ENCODE data around the gene SMIM38. TPM values are rescaled to one million over a fixed set of nuclear protein-coding genes. Genes with fewer than 3 reads are reported as not detected.

The SMIM38 gene
- total RNA-seq, 3 donors from 2014 or later: 0.32 to 2.6 (median 1.6) TPM

DNA sequence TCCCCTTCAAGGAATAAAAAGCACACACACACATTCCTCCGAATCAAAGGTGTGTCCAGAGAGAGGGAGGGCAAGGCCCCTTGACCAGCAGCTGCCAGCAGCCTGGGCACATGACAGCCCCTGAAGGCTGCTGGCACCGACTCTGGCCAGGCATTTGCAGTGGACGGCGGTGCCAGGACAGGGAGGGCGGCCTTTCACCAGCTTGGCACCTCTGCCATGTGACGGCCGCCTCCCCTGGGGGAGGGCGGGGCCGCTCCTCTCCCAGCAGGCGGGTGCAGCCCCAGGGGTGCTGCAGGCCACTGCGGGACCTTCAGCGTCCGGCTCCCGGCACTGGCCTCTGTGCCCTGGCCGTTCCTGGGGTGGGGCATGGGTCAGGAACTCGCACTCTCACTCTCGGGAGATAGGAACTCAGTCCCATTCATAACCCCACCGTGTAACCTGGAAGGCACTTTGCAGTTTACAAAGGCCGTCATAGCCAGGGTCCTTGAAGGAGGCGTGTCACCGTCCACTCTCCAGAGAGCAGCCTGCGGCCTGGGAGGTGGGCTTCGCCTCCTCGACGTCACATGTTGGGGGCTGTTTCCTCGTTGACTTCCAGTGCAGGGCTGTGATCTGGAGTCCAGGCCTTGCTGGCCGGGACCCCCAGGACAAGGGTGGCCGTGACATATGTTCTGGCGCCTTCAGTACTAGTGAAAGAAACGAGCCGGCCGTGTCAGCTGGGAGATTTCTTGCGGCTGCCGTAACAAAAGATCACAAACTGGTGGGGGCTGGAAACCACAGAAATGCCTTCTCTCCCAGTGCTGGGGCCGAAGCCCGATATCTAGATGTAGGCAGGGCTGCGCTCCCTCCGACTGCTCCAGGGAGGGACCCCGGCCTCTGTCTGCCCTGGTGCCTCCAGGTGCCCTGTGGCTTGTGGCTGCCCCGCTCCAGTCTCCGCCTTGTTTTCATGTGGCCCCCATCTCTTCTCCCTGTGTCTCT is 39.9 kb upstream of the SMIM38 start:
- no peaks in the 10 kb centered on the region for H3K36me3 ChIP-seq
- H3K27me3 ChIP-seq: no peaks in the 10 kb centered on the region
- H3K4me3 ChIP-seq: peak overlapping the region in 1 of 3 donors; percentile 30
- no peak for TF ChIP-seq POLR2A (IDR thresholded peaks at IDR 0.05)
- no peak for TF ChIP-seq POLR2AphosphoS5 (IDR thresholded peaks at IDR 0.05)
- peak; percentile 66 to 78 for DNase-seq (ENCODE audit: low spot score in 2 of 2)
- H3K9me3 ChIP-seq: peaks cover 0 to 5% of the 10 kb centered on the region in 2 donors
- H3K4me1 ChIP-seq: no peaks in the 10 kb centered on the region
- intact Hi-C loops (cut with DNase I; ENCODE audit: low total_unique reads): no loop called here
- H3K27ac ChIP-seq: no peak overlapping the region

DNA sequence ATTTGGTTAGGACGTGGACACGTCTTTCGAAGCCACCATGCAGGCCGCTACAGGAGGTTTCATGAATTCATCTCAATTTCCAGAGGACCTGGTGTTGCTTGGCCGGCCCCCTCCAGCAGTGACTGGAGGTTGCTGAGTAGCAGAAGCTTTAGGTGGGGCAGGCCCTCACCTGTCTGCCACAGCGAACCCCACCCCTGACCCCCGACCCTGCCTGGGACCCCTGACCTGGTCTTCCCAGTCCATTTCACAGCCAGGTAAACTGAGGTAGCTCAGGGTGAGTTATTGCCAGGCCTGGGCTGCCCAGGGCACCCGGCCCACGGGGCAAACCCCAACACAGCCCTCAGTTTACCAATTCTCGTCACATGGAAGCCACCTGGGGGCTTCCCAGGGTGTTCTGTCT is 39.1 kb upstream of the SMIM38 start:
- Histone ChIP-seq H3K9me3 (peaks cover 0 to 5% of the 10 kb centered on the region in 2 donors), H3K27me3 (no peaks in the 10 kb centered on the region), H3K36me3 (no peaks in the 10 kb centered on the region), H3K27ac (no peak overlapping the region), H3K4me3 (no peak overlapping the region), H3K4me1 (no peaks in the 10 kb centered on the region)
- TF ChIP-seq, protein P1, sequence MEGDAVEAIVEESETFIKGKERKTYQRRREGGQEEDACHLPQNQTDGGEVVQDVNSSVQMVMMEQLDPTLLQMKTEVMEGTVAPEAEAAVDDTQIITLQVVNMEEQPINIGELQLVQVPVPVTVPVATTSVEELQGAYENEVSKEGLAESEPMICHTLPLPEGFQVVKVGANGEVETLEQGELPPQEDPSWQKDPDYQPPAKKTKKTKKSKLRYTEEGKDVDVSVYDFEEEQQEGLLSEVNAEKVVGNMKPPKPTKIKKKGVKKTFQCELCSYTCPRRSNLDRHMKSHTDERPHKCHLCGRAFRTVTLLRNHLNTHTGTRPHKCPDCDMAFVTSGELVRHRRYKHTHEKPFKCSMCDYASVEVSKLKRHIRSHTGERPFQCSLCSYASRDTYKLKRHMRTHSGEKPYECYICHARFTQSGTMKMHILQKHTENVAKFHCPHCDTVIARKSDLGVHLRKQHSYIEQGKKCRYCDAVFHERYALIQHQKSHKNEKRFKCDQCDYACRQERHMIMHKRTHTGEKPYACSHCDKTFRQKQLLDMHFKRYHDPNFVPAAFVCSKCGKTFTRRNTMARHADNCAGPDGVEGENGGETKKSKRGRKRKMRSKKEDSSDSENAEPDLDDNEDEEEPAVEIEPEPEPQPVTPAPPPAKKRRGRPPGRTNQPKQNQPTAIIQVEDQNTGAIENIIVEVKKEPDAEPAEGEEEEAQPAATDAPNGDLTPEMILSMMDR (IDR thresholded peaks at IDR 0.05): no peak
- TF ChIP-seq POLR2A (IDR thresholded peaks at IDR 0.05) (no peak), POLR2AphosphoS5 (IDR thresholded peaks at IDR 0.05) (no peak)
- DNase-seq (ENCODE audit: low spot score in 2 of 2): no peak
- intact Hi-C loops (cut with DNase I; ENCODE audit: low total_unique reads): no loop called here

DNA sequence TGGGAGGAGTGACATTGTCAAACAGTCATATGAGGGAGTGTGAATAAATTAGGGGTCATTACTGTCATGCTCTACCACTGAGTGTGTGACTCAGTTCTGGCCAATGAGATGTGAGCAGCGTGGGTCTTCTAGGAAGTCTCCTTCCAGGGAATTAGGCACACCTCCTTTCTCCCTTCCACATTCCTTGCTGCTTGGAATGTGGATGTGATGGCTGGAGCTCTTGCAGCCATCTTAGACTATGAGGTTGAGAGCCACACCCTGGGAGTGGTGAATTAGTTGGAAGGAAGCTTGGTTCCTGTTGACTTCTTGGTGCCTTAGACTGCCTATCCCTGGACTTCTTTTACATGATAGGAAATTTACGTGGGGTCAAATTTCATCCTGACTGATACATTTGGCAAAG is 36.5 kb upstream of the SMIM38 start:
- Histone ChIP-seq H3K27ac (no peak overlapping the region), H3K9me3 (peaks cover 0 to 5% of the 10 kb centered on the region in 2 donors), H3K4me1 (peaks cover 4 to 5% of the 10 kb centered on the region in 2 donors), H3K36me3 (no peaks in the 10 kb centered on the region), H3K4me3 (no peak overlapping the region), H3K27me3 (no peaks in the 10 kb centered on the region)
- no peak for DNase-seq (ENCODE audit: low spot score in 2 of 2)
- intact Hi-C loops (cut with DNase I; ENCODE audit: low total_unique reads): no loop called here
- TF ChIP-seq POLR2A (IDR thresholded peaks at IDR 0.05): no peak

DNA sequence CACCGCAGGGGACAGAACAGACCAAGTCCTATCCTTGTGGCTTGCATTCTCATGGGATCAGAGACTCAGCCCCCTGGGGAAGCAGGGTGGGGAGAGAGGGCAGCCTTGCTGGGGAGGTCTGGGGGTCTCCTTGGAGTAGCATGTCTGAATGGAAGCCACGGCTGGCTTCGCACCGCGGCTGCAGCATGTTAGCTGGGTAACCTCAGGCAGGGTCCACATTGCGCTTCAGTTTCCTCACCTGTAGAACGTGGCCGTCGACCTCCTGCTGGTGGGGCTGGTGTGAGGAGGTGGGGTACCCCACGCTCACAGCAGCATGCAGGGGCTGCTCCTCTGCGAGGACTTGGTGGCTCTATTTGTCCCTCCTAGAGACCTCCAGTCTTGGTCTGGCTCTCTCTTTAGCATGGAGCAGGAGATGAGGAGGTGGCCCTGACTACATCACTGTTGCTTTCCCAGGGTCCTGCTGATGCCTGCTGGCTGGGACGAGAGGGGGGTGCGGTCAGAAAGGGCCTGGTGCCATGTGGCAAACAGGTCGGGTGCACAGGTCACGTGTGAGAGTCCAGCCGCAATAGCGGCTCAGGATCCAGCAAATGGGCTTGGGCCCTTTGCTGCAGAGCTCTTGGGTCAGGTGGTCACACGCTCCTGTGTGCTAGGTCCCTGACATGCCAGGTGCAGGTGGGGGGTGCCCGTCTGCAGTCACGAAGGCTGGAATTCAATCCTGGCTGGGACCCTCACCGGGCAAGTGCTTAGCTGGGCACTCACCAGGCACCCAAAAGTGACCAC is 35.4 kb upstream of the SMIM38 start:
- intact Hi-C loops (cut with DNase I; ENCODE audit: low total_unique reads): no loop called here

DNA sequence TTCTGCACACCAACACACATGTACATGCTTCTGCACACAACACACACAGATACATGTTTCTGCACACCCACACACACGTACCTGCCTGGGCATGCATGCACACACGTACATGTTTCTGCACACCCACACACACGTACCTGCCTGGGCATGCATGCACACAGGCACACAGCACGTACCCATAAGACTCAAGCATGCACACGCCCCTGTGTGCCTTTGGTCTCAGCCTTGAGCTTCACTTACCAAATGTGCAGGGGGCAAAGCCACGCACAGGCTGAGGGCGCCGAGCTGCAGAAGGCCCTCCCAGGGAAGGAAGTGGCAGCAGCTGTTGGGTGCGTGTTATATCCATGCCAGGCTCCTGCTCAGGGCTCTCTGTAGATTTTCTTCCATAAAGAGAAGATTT is 34.7 kb upstream of the SMIM38 start:
- Histone ChIP-seq H3K9me3 (peaks cover 0 to 5% of the 10 kb centered on the region in 2 donors), H3K36me3 (no peaks in the 10 kb centered on the region), H3K27ac (no peak overlapping the region), H3K4me1 (peaks cover 4 to 5% of the 10 kb centered on the region in 2 donors), H3K4me3 (no peak overlapping the region), H3K27me3 (no peaks in the 10 kb centered on the region)
- intact Hi-C loops (cut with DNase I; ENCODE audit: low total_unique reads): no loop called here
- no peak for DNase-seq (ENCODE audit: low spot score in 2 of 2)
- TF ChIP-seq POLR2A (IDR thresholded peaks at IDR 0.05): no peak
- TF ChIP-seq POLR2AphosphoS5 (IDR thresholded peaks at IDR 0.05): no peak
- TF ChIP-seq, protein P1 (IDR thresholded peaks at IDR 0.05): no peak

More for the DNA sequence above, 35.4 kb upstream of the SMIM38 start:
- H3K36me3 ChIP-seq: no peaks in the 10 kb centered on the region
- peaks cover 0 to 5% of the 10 kb centered on the region in 2 donors for H3K9me3 ChIP-seq
- no peaks in the 10 kb centered on the region for H3K27me3 ChIP-seq
- TF ChIP-seq POLR2A (IDR thresholded peaks at IDR 0.05) (no peak), POLR2AphosphoS5 (IDR thresholded peaks at IDR 0.05) (no peak)
- TF ChIP-seq, protein P1 (IDR thresholded peaks at IDR 0.05): no peak
- no peak overlapping the region for H3K4me3 ChIP-seq
- H3K27ac ChIP-seq: no peak overlapping the region
- H3K4me1 ChIP-seq: peaks cover 4 to 5% of the 10 kb centered on the region in 2 donors
- DNase-seq (ENCODE audit: low spot score in 2 of 2): no peak

Data from breast epithelium (tissue), 4 donors.